Fibroblast of skin of left biceps (primary cell): ENCODE results near the gene LPCAT1.
"Not testable (repeated sequence)": the region's sequence is repeated elsewhere in the genome, so short reads cannot be mapped to it uniquely, and the experiment has no call there.

Source experiments
- DNase-seq, 2 experiments: peaks; one replicate each; pipeline ENCODE4 v3.0.0-alpha.2; 2013; ENCODE audit warnings: low read depth in 2 of 2

Gene LPCAT1

GRCh38 chr5:1429066-1429465, 94.7 kb downstream of the LPCAT1 start:
- DNase-seq, result no peak

DNA sequence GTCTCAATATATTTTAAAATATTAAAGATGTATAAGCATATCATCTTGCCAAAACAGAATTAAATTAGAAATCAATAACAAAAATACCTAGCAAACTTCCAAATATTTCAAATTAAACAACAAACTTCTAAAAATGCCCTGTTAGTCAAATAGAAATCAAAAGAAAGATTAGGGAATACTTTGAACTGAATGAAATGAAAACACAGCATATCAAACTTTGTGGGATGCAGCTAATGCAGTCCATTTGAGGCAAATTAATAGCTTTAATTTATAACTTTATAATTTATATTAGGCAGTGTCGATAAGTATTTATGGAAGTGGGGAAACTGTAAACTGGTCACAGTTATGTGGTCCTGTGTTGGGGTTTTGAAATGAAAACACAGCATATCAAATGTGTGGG, 95.7 kb downstream of the LPCAT1 start:
- no peak for DNase-seq

GRCh38 chr5:1424716-1425115, 99.0 kb downstream of the LPCAT1 start:
- no peak for DNase-seq

GRCh38 chr5:1423901-1424603, 99.7 kb downstream of the LPCAT1 start:
- no peak for DNase-seq

DNA sequence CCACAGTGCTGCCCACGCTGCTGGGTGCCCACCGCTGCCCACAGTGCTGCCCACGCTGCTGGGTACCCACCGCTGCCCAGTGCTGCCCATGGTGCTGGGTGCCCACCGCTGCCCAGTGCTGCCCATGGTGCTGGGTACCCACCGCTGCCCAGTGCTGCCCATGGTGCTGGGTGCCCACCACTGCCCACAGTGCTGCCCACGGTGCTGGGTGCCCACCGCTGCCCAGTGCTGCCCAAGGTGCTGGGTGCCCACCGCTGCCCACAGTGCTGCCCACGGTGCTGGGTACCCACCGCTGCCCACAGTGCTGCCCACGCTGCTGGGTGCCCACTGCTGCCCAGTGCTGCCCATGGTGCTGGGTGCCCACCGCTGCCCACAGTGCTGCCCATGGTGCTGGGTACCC, 101.2 kb downstream of the LPCAT1 start:
- not testable (repeated sequence) for DNase-seq

GRCh38 chr5:1421521-1422341, 102.0 kb downstream of the LPCAT1 start:
- DNase-seq, result no peak

GRCh38 chr5:1420211-1421195, 103.3 kb downstream of the LPCAT1 start:
- DNase-seq, result no peak

GRCh38 chr5:1419476-1420210, 104.1 kb downstream of the LPCAT1 start:
- no peak for DNase-seq

- no peak for DNase-seq
These were observed 104.9 kb downstream of the LPCAT1 start for GRCh38 chr5:1418921-1419280.

DNA sequence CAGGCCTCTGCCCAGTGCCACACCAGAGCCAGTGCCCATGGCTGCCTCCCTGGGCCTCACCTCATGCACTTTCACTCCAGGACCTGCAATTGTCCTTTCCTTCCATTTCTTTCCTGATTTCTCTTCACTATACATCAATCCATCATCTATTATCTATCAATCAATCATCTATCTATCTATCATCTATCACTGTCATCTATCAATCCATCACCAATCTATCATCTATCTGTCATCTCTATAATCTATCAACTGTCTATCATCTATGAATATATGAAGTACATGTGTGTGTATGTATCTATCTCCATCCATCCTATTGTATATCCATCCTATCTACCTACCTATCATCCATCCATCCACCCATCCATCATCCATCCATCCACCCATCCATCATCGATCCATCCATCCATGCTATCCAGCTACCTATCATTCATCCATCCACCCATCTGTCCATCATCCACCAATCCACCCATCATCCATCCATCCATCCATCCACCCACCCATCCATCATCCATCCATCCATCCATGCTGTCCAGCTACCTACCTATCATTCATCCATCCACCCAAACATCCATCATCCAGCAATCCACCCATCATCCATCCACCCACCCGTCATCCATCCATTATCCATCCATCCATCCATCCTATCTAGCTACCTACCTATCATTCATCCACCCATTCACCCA, 105.4 kb downstream of the LPCAT1 start:
- DNase-seq, result no peak

- DNase-seq, result no peak
These were observed 106.1 kb downstream of the LPCAT1 start for GRCh38 chr5:1417586-1418225.

- DNase-seq, result no peak
These were observed 106.8 kb downstream of the LPCAT1 start for GRCh38 chr5:1416856-1417469.

DNA sequence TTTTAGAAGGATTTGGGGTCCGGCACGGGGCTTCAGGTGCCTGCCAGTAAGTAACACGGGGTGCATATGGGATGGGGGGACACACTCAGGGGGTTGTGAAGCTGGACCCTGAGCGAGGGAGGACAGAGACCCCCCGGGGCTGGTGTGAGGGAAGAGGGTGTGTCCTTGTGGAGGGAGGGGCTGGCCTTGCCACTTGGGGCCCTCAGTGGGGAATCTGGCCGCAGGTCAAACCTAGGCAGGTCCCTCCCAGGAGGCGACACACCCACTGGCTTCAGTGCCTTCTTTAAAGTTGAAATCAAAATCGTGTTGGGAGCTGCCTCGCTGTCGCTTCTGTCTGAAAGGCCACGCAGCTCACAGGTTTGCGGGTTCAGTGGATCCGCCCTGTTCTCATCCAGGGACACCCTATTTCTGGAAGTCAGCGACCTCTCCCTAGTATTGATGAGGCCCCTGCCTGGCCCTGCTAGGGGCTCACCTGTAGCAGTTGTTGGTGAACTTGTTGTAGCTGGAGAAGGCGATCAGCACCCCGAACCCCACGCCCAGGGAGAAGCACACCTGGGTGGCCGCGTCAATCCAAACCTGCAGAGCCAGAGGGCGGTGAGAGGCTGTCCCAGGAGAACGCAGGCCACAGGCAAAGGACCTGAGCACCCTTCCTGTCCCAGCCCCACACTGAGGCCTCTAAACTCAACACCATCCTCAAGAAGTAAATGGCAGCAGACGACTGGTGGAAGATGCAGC, 108.0 kb downstream of the LPCAT1 start:
- no peak for DNase-seq

DNA sequence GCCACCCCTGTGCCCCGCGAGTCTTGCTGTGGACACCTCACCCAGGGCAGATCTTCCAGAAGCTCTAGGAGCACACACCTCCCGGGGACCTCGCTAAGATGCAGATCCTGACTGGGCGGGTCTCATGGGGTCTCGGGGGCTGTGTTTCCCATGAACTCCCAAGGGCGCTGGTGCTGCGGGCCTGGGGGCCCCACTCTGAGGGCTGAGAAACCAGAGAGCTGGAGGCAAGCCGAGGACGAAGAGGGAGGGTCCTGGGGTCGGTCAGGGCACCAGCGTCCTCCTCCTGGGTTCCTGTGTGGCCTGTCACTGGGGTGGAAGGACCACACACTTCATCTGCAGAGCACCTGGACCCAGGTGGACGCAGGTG, 108.7 kb downstream of the LPCAT1 start:
- no peak for DNase-seq

GRCh38 chr5:1414311-1415058, 109.3 kb downstream of the LPCAT1 start:
- no peak for DNase-seq

DNA sequence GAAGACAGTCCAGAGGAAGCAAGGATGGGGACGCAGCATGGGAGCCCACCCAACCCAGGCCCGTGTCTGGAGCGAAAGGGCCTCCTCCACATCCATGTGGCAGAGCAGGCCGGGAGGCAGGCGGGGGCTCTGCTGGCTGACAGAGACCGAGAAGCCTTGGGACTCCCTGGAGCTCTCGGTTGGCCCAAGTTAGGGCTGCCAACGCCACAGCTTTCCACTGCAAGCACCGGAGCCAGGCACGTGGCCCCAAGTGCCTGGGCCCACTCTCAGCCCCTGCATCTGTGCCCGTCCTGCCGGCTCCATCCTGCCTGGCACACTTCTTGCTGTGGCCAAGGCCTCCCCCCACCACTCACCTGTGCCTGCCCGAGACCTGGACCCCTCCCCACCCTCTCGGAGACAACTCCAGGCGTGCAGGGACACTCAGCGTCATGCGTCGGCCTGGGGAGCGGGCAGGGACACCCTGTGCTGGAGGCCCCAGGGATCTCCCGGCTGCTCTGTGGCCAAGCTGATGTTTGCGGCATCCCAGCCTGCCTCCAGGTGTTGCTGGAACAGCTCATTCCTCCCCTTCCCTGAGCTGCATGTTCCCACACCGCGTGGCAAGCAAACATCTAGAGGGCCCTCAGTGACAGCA, 110.0 kb downstream of the LPCAT1 start:
- no peak for DNase-seq

DNA sequence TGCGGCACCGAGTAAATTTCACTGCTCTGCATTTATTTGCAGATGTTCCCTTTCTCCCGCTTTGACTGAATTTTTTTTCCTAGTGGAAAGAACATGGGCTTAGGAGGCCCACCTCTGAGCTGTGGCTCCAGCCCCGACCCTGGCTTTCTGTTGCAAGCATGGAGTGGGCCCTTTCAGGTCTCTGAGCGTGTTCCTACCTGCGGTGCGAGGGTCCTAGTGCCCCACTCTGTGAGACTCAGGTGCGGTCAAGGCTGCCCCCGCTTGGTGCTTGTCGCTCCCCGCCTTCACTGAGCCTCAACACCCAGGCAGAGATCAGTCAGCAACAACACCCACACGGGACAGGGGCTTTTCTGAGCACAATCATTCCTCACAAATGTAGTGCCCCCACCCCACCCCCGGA, 110.5 kb downstream of the LPCAT1 start:
- DNase-seq, result no peak

DNA sequence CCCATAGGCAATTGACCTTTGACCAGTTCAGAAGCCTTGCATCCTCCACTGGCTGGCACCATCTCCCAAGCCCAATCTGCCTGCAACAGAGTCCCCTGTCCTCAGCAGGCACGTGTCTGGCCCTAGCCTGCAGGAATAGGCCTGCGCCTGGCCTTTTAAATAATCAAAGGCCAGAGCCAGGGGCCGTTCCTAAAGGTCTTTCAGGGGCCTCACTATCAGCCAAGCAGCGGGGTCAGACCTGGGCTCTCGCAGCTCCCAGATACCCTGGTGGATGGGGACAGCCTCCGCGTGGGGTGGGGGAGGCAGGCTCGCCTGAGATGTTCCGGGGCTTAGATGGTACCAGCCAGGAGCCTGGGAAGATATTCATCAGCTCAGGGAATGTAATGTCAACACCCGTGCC, 111.1 kb downstream of the LPCAT1 start:
- DNase-seq, result no peak
